ENCODE measurements around the gene NINJ1.

GRCh38 chr9:93077811-93078210 lies 56.2 kb downstream of the NINJ1 start:
- TF ChIP-seq CTCF (IDR thresholded peaks at IDR 0.05) (no peak), POLR2A (IDR thresholded peaks at IDR 0.05) (no peak)
